ENCODE results near the gene TLL2.

DNA sequence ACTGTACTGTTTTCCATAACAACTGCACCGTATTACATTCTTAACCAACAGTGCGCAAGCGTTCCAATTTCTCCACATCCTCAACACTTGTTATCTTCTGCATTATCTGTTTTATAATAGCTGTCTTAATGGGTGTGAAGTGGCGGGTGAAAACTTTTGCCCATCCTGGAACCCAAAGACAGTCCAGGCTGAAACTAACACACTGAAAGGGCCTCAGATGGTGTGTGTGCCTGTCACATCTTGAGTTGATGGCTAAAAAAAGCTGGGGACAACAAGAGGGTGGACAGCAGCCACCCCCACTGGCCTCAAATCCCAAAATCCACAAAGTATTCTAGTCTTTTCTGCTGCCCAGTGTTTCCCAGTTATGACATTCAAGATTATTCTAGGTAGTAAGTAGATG lies 174.3 kb downstream of the TLL2 start:
- TF ChIP-seq, protein P1, sequence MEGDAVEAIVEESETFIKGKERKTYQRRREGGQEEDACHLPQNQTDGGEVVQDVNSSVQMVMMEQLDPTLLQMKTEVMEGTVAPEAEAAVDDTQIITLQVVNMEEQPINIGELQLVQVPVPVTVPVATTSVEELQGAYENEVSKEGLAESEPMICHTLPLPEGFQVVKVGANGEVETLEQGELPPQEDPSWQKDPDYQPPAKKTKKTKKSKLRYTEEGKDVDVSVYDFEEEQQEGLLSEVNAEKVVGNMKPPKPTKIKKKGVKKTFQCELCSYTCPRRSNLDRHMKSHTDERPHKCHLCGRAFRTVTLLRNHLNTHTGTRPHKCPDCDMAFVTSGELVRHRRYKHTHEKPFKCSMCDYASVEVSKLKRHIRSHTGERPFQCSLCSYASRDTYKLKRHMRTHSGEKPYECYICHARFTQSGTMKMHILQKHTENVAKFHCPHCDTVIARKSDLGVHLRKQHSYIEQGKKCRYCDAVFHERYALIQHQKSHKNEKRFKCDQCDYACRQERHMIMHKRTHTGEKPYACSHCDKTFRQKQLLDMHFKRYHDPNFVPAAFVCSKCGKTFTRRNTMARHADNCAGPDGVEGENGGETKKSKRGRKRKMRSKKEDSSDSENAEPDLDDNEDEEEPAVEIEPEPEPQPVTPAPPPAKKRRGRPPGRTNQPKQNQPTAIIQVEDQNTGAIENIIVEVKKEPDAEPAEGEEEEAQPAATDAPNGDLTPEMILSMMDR (IDR thresholded peaks at IDR 0.05), result no peak
- TF ChIP-seq POLR2A (IDR thresholded peaks at IDR 0.05), result no peak
